ENCODE results near the gene HIGD1C.

Gene HIGD1C

GRCh38 chr12:50971946-50972345, 19.6 kb downstream of the HIGD1C start:
- Mint-ChIP-seq H3K36me3 (ENCODE audit: insufficient read depth) (peaks cover 13% of the 10 kb centered on the region), H3K27ac (ENCODE audit: low read depth) (no peak overlapping the region), H3K4me1 (no peaks in the 10 kb centered on the region), H3K9me3 (no peaks in the 10 kb centered on the region), H3K4me3 (no peak overlapping the region), H3K27me3 (no peaks in the 10 kb centered on the region)
- ATAC-seq (replicated peaks; ENCODE audit: extremely low read depth, poor library complexity, severe bottlenecking), result no peak
- no peak for DNase-seq (ENCODE audit: low spot score in 2 of 2)

DNA sequence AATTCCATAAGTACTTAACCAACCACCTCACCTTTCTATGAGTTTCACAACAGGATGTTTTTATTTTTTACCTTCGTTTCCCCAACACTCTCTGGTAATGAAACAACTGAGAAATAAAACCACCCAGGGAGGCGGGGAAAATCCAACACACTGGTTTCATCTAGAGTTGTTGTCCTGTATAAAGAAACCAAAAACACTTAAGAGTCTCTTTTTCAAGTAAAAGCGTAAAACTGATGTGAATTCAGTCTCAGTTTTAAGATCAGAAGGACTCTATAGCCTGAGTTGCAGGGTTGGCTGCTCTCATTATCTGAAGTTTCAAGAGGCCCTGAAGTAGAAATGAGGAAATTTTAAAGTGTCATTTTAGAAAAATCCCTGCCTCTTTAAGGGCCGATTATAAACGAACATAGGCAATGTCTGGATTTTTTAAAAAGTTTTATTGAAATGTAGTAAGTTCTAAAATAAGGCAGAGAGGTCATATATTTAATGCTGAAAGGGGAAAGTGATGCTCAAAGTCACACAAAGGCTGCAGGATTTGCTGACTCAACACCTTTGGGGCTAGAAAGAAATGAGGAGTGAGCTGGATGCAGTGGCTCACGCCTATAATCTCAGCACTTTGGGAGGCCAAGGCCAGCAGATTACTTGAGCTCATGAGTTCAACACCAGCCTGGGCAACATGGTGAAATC, 27.2 kb downstream of the HIGD1C start:
- ATAC-seq (replicated peaks; ENCODE audit: extremely low read depth, poor library complexity, severe bottlenecking) (no peak), DNase-seq (ENCODE audit: low spot score in 2 of 2) (no peak)
- Mint-ChIP-seq H3K27me3 (no peaks in the 10 kb centered on the region), H3K36me3 (ENCODE audit: insufficient read depth) (peaks cover 11% of the 10 kb centered on the region), H3K9me3 (no peaks in the 10 kb centered on the region), H3K4me1 (no peaks in the 10 kb centered on the region), H3K27ac (ENCODE audit: low read depth) (peak overlapping the region; percentile 32), H3K4me3 (no peak overlapping the region)

- H3K27me3 Mint-ChIP-seq, result no peaks in the 10 kb centered on the region
- no peak overlapping the region for H3K27ac Mint-ChIP-seq (ENCODE audit: low read depth)
Measured at GRCh38 chr12:50980545-50980944, 28.2 kb downstream of the HIGD1C start.

GRCh38 chr12:50981319-50982239, 29.2 kb downstream of the HIGD1C start:
- no peak overlapping the region for H3K27ac Mint-ChIP-seq (ENCODE audit: low read depth)
- no peaks in the 10 kb centered on the region for H3K4me1 Mint-ChIP-seq
- ATAC-seq (replicated peaks; ENCODE audit: extremely low read depth, poor library complexity, severe bottlenecking) (no peak), DNase-seq (ENCODE audit: low spot score in 2 of 2) (no peak)
- no peaks in the 10 kb centered on the region for H3K9me3 Mint-ChIP-seq
- H3K27me3 Mint-ChIP-seq, result no peaks in the 10 kb centered on the region
- peaks cover 7% of the 10 kb centered on the region for H3K36me3 Mint-ChIP-seq (ENCODE audit: insufficient read depth)
- no peak overlapping the region for H3K4me3 Mint-ChIP-seq

More at GRCh38 chr12:50980545-50980944, 28.2 kb downstream of the HIGD1C start:
- no peak for ATAC-seq (replicated peaks; ENCODE audit: extremely low read depth, poor library complexity, severe bottlenecking)
- Mint-ChIP-seq H3K9me3 (no peaks in the 10 kb centered on the region), H3K4me3 (no peak overlapping the region), H3K36me3 (ENCODE audit: insufficient read depth) (peaks cover 9% of the 10 kb centered on the region), H3K4me1 (no peaks in the 10 kb centered on the region)
- DNase-seq (ENCODE audit: low spot score in 2 of 2), result no peak

GRCh38 chr12:50984586-50985298, 32.4 kb downstream of the HIGD1C start:
- no peak overlapping the region for H3K4me3 Mint-ChIP-seq
- ATAC-seq (replicated peaks; ENCODE audit: extremely low read depth, poor library complexity, severe bottlenecking) (no peak), DNase-seq (ENCODE audit: low spot score in 2 of 2) (no peak)
- no peaks in the 10 kb centered on the region for H3K9me3 Mint-ChIP-seq
- H3K27me3 Mint-ChIP-seq, result no peaks in the 10 kb centered on the region
- no peak overlapping the region for H3K27ac Mint-ChIP-seq (ENCODE audit: low read depth)
- no peaks in the 10 kb centered on the region for H3K4me1 Mint-ChIP-seq
- H3K36me3 Mint-ChIP-seq (ENCODE audit: insufficient read depth), result peaks cover 16% of the 10 kb centered on the region

- Mint-ChIP-seq H3K27me3 (no peaks in the 10 kb centered on the region), H3K36me3 (ENCODE audit: insufficient read depth) (peaks cover 14% of the 10 kb centered on the region), H3K4me3 (no peak overlapping the region), H3K27ac (ENCODE audit: low read depth) (no peak overlapping the region), H3K4me1 (no peaks in the 10 kb centered on the region), H3K9me3 (no peaks in the 10 kb centered on the region)
- no peak for ATAC-seq (replicated peaks; ENCODE audit: extremely low read depth, poor library complexity, severe bottlenecking)
- no peak for DNase-seq (ENCODE audit: low spot score in 2 of 2)
Measured at GRCh38 chr12:50985322-50985721, 33.0 kb downstream of the HIGD1C start.

DNA sequence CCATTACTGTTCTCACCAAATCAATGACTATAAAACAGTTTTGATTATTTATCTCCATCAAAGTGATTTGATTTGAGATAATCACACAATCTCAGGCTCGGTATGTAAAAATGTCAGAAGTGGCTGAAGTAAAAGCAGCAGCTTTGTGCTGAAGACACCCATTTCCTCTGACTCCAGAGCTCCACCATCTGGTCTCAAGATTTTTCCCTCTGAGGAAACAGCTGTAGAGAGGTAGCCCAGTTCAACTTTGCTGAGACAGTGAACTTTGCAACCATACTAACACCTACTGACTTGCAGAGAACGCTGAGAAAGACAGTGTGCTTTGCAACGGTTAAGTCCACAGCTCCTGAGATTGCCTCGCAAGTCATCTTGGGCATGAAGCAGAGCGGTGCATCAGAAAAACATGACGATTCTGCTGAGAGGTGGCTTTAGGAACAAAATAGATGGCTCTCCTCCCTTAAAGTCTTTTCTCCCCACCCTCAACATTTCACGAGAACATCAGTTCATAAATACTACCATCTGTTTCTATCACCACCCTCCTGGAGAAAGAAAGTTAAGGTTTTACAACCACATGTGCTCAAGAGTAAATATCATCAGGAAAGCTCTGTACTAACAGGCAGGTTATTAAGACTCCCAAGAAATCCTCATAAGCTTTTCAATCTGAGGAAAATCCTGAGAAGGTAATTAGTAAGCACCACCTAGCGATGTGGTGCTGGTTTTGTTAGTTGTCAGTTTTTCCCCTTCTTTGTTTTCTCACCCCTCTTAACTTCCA, 34.8 kb downstream of the HIGD1C start:
- Mint-ChIP-seq H3K27ac (ENCODE audit: low read depth) (no peak overlapping the region), H3K9me3 (no peaks in the 10 kb centered on the region), H3K36me3 (ENCODE audit: insufficient read depth) (peaks cover 21% of the 10 kb centered on the region), H3K27me3 (no peaks in the 10 kb centered on the region), H3K4me3 (no peak overlapping the region), H3K4me1 (no peaks in the 10 kb centered on the region)
- ATAC-seq (replicated peaks; ENCODE audit: extremely low read depth, poor library complexity, severe bottlenecking) (no peak), DNase-seq (ENCODE audit: low spot score in 2 of 2) (no peak)

DNA sequence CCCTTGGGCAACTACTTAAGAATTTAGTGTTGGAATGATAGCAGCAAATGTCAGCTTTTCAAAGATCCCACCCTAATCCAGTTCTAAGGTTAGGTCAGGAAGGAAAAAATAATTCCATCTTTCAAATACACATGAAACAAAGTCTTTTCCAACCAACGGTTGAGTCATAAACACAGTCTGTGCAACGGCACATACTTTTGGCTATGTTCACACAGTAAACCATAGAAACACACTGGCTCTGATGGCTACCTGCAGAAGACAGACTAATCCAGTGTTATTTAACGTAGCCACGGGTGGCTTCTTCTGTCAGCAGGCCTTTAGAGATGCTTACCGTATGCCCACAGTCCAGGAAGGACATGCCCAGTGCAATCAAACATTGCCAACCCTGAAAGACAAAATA, 35.7 kb downstream of the HIGD1C start:
- no peaks in the 10 kb centered on the region for H3K4me1 Mint-ChIP-seq
- no peaks in the 10 kb centered on the region for H3K9me3 Mint-ChIP-seq
- H3K36me3 Mint-ChIP-seq (ENCODE audit: insufficient read depth), result peaks cover 29% of the 10 kb centered on the region
- no peak overlapping the region for H3K27ac Mint-ChIP-seq (ENCODE audit: low read depth)
- no peaks in the 10 kb centered on the region for H3K27me3 Mint-ChIP-seq
- no peak for ATAC-seq (replicated peaks; ENCODE audit: extremely low read depth, poor library complexity, severe bottlenecking)
- H3K4me3 Mint-ChIP-seq, result no peak overlapping the region
- DNase-seq (ENCODE audit: low spot score in 2 of 2), result no peak

- no peak for ATAC-seq (replicated peaks; ENCODE audit: extremely low read depth, poor library complexity, severe bottlenecking)
- Mint-ChIP-seq H3K27ac (ENCODE audit: low read depth) (peak overlapping the region; percentile 58), H3K4me3 (no peak overlapping the region), H3K9me3 (no peaks in the 10 kb centered on the region), H3K4me1 (no peaks in the 10 kb centered on the region), H3K27me3 (no peaks in the 10 kb centered on the region), H3K36me3 (ENCODE audit: insufficient read depth) (peaks cover 35% of the 10 kb centered on the region)
- DNase-seq (ENCODE audit: low spot score in 2 of 2), result no peak
Measured at GRCh38 chr12:50988871-50989270, 36.5 kb downstream of the HIGD1C start.

DNA sequence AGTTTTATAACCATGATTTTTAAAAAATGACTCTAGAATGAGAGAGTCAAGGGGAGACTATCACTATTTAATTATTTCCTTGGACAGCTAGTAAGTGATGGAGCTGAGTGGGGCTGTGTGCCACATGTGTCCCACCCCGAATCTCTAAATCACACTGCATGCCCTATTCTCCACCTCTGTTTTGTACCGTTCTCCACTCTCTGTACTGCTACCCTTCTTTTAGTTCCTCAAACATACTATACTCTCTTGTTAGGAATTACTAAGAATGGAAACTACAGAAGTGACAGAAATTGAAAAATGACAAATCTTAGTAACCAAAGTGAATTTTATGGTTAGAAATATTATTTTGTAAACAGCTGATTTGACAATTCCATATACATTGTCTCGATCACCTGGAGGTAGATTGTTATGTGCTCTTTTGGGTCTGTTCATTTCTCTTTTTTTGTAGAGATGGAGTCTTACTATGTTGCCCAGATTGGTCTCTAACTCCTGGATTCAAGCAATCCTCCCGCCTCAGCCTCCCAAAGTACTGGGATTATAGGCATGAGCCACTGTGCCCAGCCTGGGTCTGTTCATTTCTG, 37.9 kb downstream of the HIGD1C start:
- no peak for ATAC-seq (replicated peaks; ENCODE audit: extremely low read depth, poor library complexity, severe bottlenecking)
- Mint-ChIP-seq H3K36me3 (ENCODE audit: insufficient read depth) (peaks cover 44% of the 10 kb centered on the region), H3K27me3 (no peaks in the 10 kb centered on the region), H3K4me3 (no peak overlapping the region), H3K9me3 (no peaks in the 10 kb centered on the region), H3K4me1 (no peaks in the 10 kb centered on the region), H3K27ac (ENCODE audit: low read depth) (no peak overlapping the region)
- no peak for DNase-seq (ENCODE audit: low spot score in 2 of 2)

- DNase-seq (ENCODE audit: low spot score in 2 of 2), result no peak
- Mint-ChIP-seq H3K4me3 (no peak overlapping the region), H3K27ac (ENCODE audit: low read depth) (no peak overlapping the region)
Measured at GRCh38 chr12:50990791-50991190, 38.4 kb downstream of the HIGD1C start.

GRCh38 chr12:50991291-50991690, 38.9 kb downstream of the HIGD1C start:
- H3K4me3 Mint-ChIP-seq, result no peak overlapping the region
- no peak for ATAC-seq (replicated peaks; ENCODE audit: extremely low read depth, poor library complexity, severe bottlenecking)
- DNase-seq (ENCODE audit: low spot score in 2 of 2), result no peak
- H3K36me3 Mint-ChIP-seq (ENCODE audit: insufficient read depth), result peaks cover 49% of the 10 kb centered on the region
- H3K9me3 Mint-ChIP-seq, result no peaks in the 10 kb centered on the region
- no peak overlapping the region for H3K27ac Mint-ChIP-seq (ENCODE audit: low read depth)
- H3K27me3 Mint-ChIP-seq, result no peaks in the 10 kb centered on the region
- no peaks in the 10 kb centered on the region for H3K4me1 Mint-ChIP-seq

More at GRCh38 chr12:50990791-50991190, 38.4 kb downstream of the HIGD1C start:
- Mint-ChIP-seq H3K4me1 (no peaks in the 10 kb centered on the region), H3K9me3 (no peaks in the 10 kb centered on the region), H3K27me3 (no peaks in the 10 kb centered on the region), H3K36me3 (ENCODE audit: insufficient read depth) (peaks cover 49% of the 10 kb centered on the region)
- ATAC-seq (replicated peaks; ENCODE audit: extremely low read depth, poor library complexity, severe bottlenecking), result no peak

All from central memory CD8-positive, alpha-beta T cell (primary cell).